AG09309 (cell line): ENCODE results near the gene PKN2.

Source experiments
- DNase-seq: peaks from one replicate; pipeline ENCODE4 v3.0.0-alpha.2; 2010; ENCODE audit warnings: low read depth
- H3K4me3 ChIP-seq: 2 replicates; pipeline ENCODE4 v1.5.1; 2011; ENCODE audit warnings: mild to moderate bottlenecking, low read depth, low read length, moderate library complexity; ENCODE audit not compliant: control insufficient read depth
- CTCF ChIP-seq: IDR thresholded peaks from 2 replicates; pipeline ENCODE4 v1.5.1; 2011; ENCODE audit warnings: mild to moderate bottlenecking, low read depth, low read length, inconsistent platforms; ENCODE audit not compliant: insufficient read depth, control insufficient read depth; ENCODE audit errors: missing control alignments

The PKN2 gene

GRCh38 chr1:88737338-88737927 is 53.4 kb downstream of the PKN2 start:
- TF ChIP-seq CTCF: no peak
- no peak for DNase-seq

GRCh38 chr1:88740784-88741183 is 56.7 kb downstream of the PKN2 start:
- H3K4me3 ChIP-seq: no peak overlapping the region
- TF ChIP-seq CTCF: no peak
- no peak for DNase-seq

More at GRCh38 chr1:88737338-88737927, 53.4 kb downstream of the PKN2 start:
- no peak overlapping the region for H3K4me3 ChIP-seq

- no peak for TF ChIP-seq CTCF
- DNase-seq: no peak
Observed at GRCh38 chr1:88741413-88741812, 57.3 kb downstream of the PKN2 start.

GRCh38 chr1:88742531-88742930 is 58.5 kb downstream of the PKN2 start:
- DNase-seq: no peak
- TF ChIP-seq CTCF: no peak
- H3K4me3 ChIP-seq: no peak overlapping the region

More at GRCh38 chr1:88741413-88741812, 57.3 kb downstream of the PKN2 start:
- H3K4me3 ChIP-seq: no peak overlapping the region

- no peak for DNase-seq
- TF ChIP-seq CTCF: no peak
- H3K4me3 ChIP-seq: no peak overlapping the region
Observed at GRCh38 chr1:88744142-88744541, 60.1 kb downstream of the PKN2 start.

- no peak for DNase-seq
- TF ChIP-seq CTCF: no peak
- no peak overlapping the region for H3K4me3 ChIP-seq
Observed at GRCh38 chr1:88746916-88747315, 62.8 kb downstream of the PKN2 start.
